HL-60 (cell line): Measurements from ENCODE around the gene SPEF1.
A peak's percentile ranks its signal among the peaks of the same experiment; 100 is the strongest.

Experiments
- DNase-seq, 2 experiments: peaks; one replicate each; pipeline ENCODE4 v3.0.0-alpha.2; 2010 to 2020; ENCODE audit warnings: low read depth in 1 of 2, low spot score in 1 of 2
- H3K27ac ChIP-seq: fragments of 250-450 bp; sonication (Bioruptor Pico); replicated peaks from 2 replicates; pipeline ENCODE4 v1.5.1; 2020; ENCODE audit warnings: mild to moderate bottlenecking, moderate library complexity
- H3K27me3 ChIP-seq: fragments of 250-450 bp; sonication (Bioruptor Pico); 2 replicates; pipeline ENCODE4 v1.5.1; 2021; ENCODE audit warnings: mild to moderate bottlenecking, moderate library complexity; ENCODE audit not compliant: insufficient read depth, poor library complexity, severe bottlenecking
- H3K4me3 ChIP-seq: replicated peaks from 2 replicates; pipeline ENCODE4 v1.5.1; 2011; ENCODE audit warnings: mild to moderate bottlenecking, control low read depth, low read length; ENCODE audit not compliant: insufficient read depth
- GABPA ChIP-seq: IDR thresholded peaks from 2 replicates; pipeline ENCODE4 v1.6.1; 2012; ENCODE audit warnings: low read depth
- POLR2AphosphoS5 ChIP-seq: IDR thresholded peaks from 2 replicates; pipeline ENCODE4 v1.6.1; 2012; ENCODE audit warnings: low read depth
- SPI1 ChIP-seq: IDR thresholded peaks from 2 replicates; pipeline ENCODE4 v1.6.1; 2012; ENCODE audit warnings: low read depth, mild to moderate bottlenecking, borderline replicate concordance
- TF ChIP-seq, protein P1 (sequence below): IDR thresholded peaks from one replicate; pipeline ENCODE4 v1.5.1; 2011; ENCODE audit warnings: low read length, control low read depth, inconsistent platforms; ENCODE audit not compliant: insufficient read depth
- TF ChIP-seq, protein P2 (sequence below): IDR thresholded peaks from 2 replicates; pipeline ENCODE4 v1.6.1; 2012; ENCODE audit warnings: low read depth; ENCODE audit not compliant: insufficient replicate concordance

Gene SPEF1

DNA sequence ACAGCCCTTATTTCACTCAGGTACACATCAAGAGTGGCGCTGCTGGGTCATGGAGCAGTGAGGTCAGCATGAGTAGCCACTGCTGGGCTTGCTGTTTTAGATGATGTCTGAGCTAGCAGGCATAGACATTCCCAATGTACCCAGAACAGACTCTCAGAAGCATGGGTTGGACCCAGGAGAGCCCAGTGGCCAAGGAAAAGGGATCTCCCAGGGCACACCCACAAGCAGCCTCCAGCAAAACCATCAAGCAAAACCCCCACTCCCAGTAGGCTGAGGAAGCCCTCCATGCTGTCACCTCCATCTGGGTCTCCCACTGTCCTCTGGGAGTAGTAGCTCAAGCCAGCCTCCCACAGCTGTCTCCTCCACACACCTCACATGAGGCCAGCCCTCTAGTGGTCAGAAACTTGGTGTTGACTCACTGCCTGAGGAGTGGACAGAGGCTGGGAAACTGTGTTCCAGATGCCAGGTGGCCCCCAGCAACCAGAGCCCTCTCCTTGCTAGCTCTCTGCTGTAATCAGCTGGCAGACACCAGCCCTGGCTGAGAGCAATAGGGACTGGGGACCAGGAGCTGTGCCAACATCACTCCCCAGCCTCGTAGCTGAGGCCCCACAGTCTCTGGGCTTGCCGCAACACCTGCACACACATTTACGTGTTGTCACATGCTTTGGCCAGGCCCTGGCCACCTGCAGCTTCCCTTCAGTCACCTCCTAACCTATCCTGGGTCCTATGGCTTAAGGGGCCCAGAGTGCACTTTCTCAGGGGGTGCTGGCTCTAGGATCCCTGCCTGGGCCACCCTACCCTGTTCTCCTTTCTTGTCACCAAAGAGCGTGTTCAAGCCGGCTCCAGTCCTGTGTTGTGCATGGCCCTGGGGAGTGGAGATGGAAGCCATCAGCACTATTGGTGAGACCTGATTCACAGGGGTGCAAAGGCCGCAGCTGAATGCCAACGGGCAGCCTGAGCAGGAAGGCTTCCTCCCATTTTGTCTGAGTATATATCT lies 37.2 kb upstream of the SPEF1 start:
- Histone ChIP-seq H3K27ac (no peak overlapping the region), H3K27me3 (no peaks in the 10 kb centered on the region), H3K4me3 (no peak overlapping the region)
- peak; percentile 44 to 73 for DNase-seq
- TF ChIP-seq SPI1: no peak
- TF ChIP-seq, protein P1, sequence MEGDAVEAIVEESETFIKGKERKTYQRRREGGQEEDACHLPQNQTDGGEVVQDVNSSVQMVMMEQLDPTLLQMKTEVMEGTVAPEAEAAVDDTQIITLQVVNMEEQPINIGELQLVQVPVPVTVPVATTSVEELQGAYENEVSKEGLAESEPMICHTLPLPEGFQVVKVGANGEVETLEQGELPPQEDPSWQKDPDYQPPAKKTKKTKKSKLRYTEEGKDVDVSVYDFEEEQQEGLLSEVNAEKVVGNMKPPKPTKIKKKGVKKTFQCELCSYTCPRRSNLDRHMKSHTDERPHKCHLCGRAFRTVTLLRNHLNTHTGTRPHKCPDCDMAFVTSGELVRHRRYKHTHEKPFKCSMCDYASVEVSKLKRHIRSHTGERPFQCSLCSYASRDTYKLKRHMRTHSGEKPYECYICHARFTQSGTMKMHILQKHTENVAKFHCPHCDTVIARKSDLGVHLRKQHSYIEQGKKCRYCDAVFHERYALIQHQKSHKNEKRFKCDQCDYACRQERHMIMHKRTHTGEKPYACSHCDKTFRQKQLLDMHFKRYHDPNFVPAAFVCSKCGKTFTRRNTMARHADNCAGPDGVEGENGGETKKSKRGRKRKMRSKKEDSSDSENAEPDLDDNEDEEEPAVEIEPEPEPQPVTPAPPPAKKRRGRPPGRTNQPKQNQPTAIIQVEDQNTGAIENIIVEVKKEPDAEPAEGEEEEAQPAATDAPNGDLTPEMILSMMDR: peak; percentile 50

DNA sequence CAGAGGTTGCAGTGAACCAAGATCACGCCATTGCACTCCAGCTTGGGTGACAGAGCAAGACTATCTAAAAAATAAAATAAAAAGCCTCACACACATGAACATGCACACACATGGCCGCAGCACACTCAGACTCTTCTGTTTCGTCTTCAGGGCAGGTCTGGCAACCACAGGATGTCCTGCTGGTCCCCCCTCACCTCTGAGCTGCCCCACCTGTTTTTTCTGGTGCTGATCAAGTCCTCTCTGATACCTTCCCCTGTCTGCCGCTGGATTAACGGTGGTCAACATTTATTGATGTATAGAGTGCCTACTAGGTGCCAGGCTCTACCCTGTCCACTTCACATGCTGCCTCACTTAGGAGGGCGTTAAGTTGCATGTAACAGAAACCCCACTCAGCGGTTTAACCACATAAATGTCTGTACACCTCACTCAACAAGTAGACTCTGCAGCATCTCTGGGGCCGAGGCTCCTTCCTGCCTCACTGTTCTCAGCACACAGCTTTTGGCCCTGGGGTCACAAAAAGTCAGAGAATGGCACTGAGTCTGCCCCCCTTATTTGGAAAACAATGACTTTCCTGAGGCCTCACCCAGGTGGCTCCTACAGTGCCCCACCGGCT lies 34.6 kb upstream of the SPEF1 start:
- no peaks in the 10 kb centered on the region for H3K27me3 ChIP-seq
- H3K4me3 ChIP-seq: no peak overlapping the region
- DNase-seq: no peak
- H3K27ac ChIP-seq: no peak overlapping the region
- TF ChIP-seq, protein P2, sequence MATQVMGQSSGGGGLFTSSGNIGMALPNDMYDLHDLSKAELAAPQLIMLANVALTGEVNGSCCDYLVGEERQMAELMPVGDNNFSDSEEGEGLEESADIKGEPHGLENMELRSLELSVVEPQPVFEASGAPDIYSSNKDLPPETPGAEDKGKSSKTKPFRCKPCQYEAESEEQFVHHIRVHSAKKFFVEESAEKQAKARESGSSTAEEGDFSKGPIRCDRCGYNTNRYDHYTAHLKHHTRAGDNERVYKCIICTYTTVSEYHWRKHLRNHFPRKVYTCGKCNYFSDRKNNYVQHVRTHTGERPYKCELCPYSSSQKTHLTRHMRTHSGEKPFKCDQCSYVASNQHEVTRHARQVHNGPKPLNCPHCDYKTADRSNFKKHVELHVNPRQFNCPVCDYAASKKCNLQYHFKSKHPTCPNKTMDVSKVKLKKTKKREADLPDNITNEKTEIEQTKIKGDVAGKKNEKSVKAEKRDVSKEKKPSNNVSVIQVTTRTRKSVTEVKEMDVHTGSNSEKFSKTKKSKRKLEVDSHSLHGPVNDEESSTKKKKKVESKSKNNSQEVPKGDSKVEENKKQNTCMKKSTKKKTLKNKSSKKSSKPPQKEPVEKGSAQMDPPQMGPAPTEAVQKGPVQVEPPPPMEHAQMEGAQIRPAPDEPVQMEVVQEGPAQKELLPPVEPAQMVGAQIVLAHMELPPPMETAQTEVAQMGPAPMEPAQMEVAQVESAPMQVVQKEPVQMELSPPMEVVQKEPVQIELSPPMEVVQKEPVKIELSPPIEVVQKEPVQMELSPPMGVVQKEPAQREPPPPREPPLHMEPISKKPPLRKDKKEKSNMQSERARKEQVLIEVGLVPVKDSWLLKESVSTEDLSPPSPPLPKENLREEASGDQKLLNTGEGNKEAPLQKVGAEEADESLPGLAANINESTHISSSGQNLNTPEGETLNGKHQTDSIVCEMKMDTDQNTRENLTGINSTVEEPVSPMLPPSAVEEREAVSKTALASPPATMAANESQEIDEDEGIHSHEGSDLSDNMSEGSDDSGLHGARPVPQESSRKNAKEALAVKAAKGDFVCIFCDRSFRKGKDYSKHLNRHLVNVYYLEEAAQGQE: no peak
- TF ChIP-seq POLR2AphosphoS5 (no peak), SPI1 (no peak), GABPA (no peak)
- TF ChIP-seq, protein P1: no peak

DNA sequence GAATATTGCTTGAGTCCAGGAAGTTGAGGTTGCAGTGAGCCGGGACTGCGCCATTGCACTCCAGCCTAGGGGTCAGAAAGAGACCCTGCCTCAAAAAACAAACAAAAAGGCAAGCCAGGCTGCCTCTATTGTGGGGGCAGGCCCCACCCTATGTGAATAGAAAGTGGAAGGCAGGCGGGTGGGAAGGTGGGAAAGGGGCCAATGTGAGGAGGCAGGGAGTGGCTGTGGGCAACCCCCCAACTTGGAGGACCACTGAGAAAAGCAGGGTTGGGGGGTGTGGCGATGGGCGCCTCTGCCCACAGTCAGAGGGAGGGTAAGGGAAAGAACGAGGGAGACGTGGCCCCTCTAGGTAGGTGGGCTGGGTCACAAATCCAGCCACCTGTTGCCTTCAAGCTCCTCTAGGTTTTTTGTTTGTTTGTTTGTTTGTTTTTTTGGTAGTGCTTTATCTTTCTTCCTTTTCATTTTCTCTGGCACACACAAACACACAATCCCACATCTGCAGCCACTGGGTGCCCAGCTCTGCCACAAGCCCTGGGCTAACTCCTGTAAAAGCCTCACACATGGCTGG lies 33.8 kb upstream of the SPEF1 start:
- Histone ChIP-seq H3K27me3 (no peaks in the 10 kb centered on the region), H3K4me3 (no peak overlapping the region), H3K27ac (no peak overlapping the region)
- no peak for DNase-seq
- TF ChIP-seq, protein P1: no peak
- no peak for TF ChIP-seq GABPA
- TF ChIP-seq, protein P2: no peak
- no peak for TF ChIP-seq SPI1
- TF ChIP-seq POLR2AphosphoS5: no peak
